Measurements from ENCODE around the gene PRKCE.

- no peak for TF ChIP-seq CTCF (conservative IDR thresholded peaks at IDR 0.05; ENCODE audit: low read depth, low read length)
- no peak for TF ChIP-seq EZH2 (IDR thresholded peaks at IDR 0.05; ENCODE audit: borderline replicate concordance, low read depth, low read length, poor library complexity, severe bottlenecking)
These were observed 523.9 kb downstream of the PRKCE start for GRCh38 chr2:46175419-46175818.
